H1 (cell line): ENCODE measurements around the gene PDF. TPM values are rescaled to one million over a fixed set of nuclear protein-coding genes. Genes with fewer than 3 reads are reported as not detected.

Source experiments
- BRCA1 ChIP-seq: IDR thresholded peaks from 2 replicates; pipeline ENCODE4 v1.6.1; 2012; ENCODE audit warnings: low read depth, low read length, improper control_type of control experiment
- CHD2 ChIP-seq: IDR thresholded peaks from 2 replicates; pipeline ENCODE4 v1.6.1; 2012; ENCODE audit warnings: low read length, improper control_type of control experiment
- FOSL1 ChIP-seq: IDR thresholded peaks from 2 replicates; pipeline ENCODE4 v1.6.1; 2011; ENCODE audit warnings: mild to moderate bottlenecking, low read depth, low read length, moderate library complexity; ENCODE audit not compliant: insufficient read depth
- HDAC2 ChIP-seq, 2 experiments: fragments of 300-600 bp in 1 of 2; sonication (generic) in 1 of 2; IDR thresholded peaks; 2 replicates each; pipeline ENCODE4 v1.6.1; 2011 to 2012; ENCODE audit warnings: low read depth in 2 of 2, low read length in 2 of 2, mild to moderate bottlenecking in 2 of 2, moderate library complexity in 2 of 2, borderline replicate concordance in 1 of 2, inconsistent platforms in 1 of 2
- JUND ChIP-seq: IDR thresholded peaks from 2 replicates; pipeline ENCODE4 v1.6.1; 2011; ENCODE audit warnings: mild to moderate bottlenecking, improper control_type of control experiment, low read length
- KDM1A ChIP-seq: fragments of 200-600, 300-600 bp; sonication (generic); IDR thresholded peaks from 2 replicates; pipeline ENCODE4 v1.7.1; 2016; ENCODE audit warnings: mild to moderate bottlenecking, low read length, borderline replicate concordance
- MAFK ChIP-seq: IDR thresholded peaks from 2 replicates; pipeline ENCODE4 v1.6.1; 2012; ENCODE audit warnings: low read depth, mild to moderate bottlenecking, improper control_type of control experiment, low read length
- PHF8 ChIP-seq: fragments of 200-600 bp; sonication (generic); conservative IDR thresholded peaks from 2 replicates; pipeline ENCODE4 v1.7.1; 2012; ENCODE audit warnings: low read depth, mild to moderate bottlenecking, inconsistent platforms, low read length, moderate library complexity
- POLR2A ChIP-seq, 2 experiments: IDR thresholded peaks; 1 replicate in 1 of 2; 2 replicates in 1 of 2; pipeline ENCODE4 v1.6.1; 2011; ENCODE audit warnings: low read depth in 2 of 2, low read length in 2 of 2, mild to moderate bottlenecking in 2 of 2; ENCODE audit errors: control extremely low read depth in 1 of 2
- POLR2AphosphoS5 ChIP-seq: IDR thresholded peaks from 2 replicates; pipeline ENCODE4 v1.6.1; 2011; ENCODE audit warnings: low read depth, low read length
- RAD21 ChIP-seq, 2 experiments: IDR thresholded peaks in 1 of 2; conservative IDR thresholded peaks in 1 of 2; 2 replicates each; pipeline ENCODE4 v1.6.1; 2011; ENCODE audit warnings: low read depth in 2 of 2, low read length in 2 of 2, improper control_type of control experiment in 1 of 2, inconsistent platforms in 1 of 2, mild to moderate bottlenecking in 1 of 2, moderate library complexity in 1 of 2
- RFX5 ChIP-seq: IDR thresholded peaks from 2 replicates; pipeline ENCODE4 v1.6.1; 2011; ENCODE audit warnings: low read depth, low read length, improper control_type of control experiment, borderline replicate concordance
- RNF2 ChIP-seq: fragments of 200-900, 300-1000 bp; sonication (generic); IDR thresholded peaks from 2 replicates; pipeline ENCODE4 v1.7.1; 2016; ENCODE audit warnings: borderline replicate concordance, low read depth, mild to moderate bottlenecking, antibody characterized with exemption, low read length; ENCODE audit not compliant: poor library complexity, severe bottlenecking; ENCODE audit errors: missing control alignments
- RXRA ChIP-seq: IDR thresholded peaks from 2 replicates; pipeline ENCODE4 v1.6.1; 2011; ENCODE audit warnings: low read depth, mild to moderate bottlenecking, low read length, moderate library complexity; ENCODE audit not compliant: insufficient read depth
- SAP30 ChIP-seq: fragments of 300-600 bp; sonication (generic); IDR thresholded peaks from 2 replicates; pipeline ENCODE4 v1.7.1; 2012; ENCODE audit warnings: low read length, moderate library complexity, mild to moderate bottlenecking, inconsistent platforms; ENCODE audit not compliant: insufficient read depth, insufficient replicate concordance
- SIN3A ChIP-seq, 2 experiments: IDR thresholded peaks in 1 of 2; conservative IDR thresholded peaks in 1 of 2; 2 replicates each; pipeline ENCODE4 v1.6.1; 2011 to 2012; ENCODE audit warnings: low read length in 2 of 2, improper control_type of control experiment in 1 of 2, low read depth in 1 of 2, mild to moderate bottlenecking in 1 of 2
- SP1 ChIP-seq: IDR thresholded peaks from 2 replicates; pipeline ENCODE4 v1.6.1; 2011; ENCODE audit warnings: low read depth, low read length
- SP4 ChIP-seq: IDR thresholded peaks from 2 replicates; pipeline ENCODE4 v1.6.1; 2012; ENCODE audit warnings: low read length, inconsistent platforms
- TAF7 ChIP-seq: optimal IDR thresholded peaks from 2 replicates; pipeline ENCODE3; 2011; ENCODE audit warnings: low read depth, mild to moderate bottlenecking, inconsistent platforms, low read length, moderate library complexity, borderline replicate concordance
- TBP ChIP-seq: IDR thresholded peaks from 2 replicates; pipeline ENCODE4 v1.6.1; 2011; ENCODE audit warnings: low read depth, low read length, improper control_type of control experiment
- YY1 ChIP-seq: IDR thresholded peaks from 2 replicates; pipeline ENCODE4 v1.6.1; 2011; ENCODE audit warnings: low read depth, mild to moderate bottlenecking, low read length
- ZNF274 ChIP-seq: IDR thresholded peaks from 2 replicates; pipeline ENCODE4 v1.7.0; 2012; ENCODE audit warnings: low read length, borderline replicate concordance; ENCODE audit errors: extremely low read depth
- polyA plus RNA-seq, 7 experiments: library from polyadenylated mRNA; depleted of rRNA in 3 of 7; stranded (reverse) in 5 of 7; unstranded in 2 of 7; fragments of >200 nt in 5 of 7; fragments of 200-250 nt in 2 of 7; gene quantifications; 1 replicate in 5 of 7; 2 replicates in 1 of 7; 4 replicates in 1 of 7; pipeline versions ENCODE4 v1.2.1 to v1.2.3, GENCODE V29; 2011 to 2013; ENCODE audit warnings: missing spikeins in 2 of 7, mixed read lengths in 2 of 7
- total RNA-seq: library from RNA; stranded (reverse); fragmentation: NEBNext Ultra II Directional; extraction: Animal tissue kit (Norgen Biotek cat#: 25700); gene quantifications from 2 replicates; pipeline ENCODE4 v1.2.1, GENCODE V29; 2021

The PDF gene
- total and polyA plus RNA-seq, 2 of the 8 experiments (the other 6 are each of a cell fraction or from before 2014, with no cell fraction given), result 17.7 to 23.9 TPM

DNA sequence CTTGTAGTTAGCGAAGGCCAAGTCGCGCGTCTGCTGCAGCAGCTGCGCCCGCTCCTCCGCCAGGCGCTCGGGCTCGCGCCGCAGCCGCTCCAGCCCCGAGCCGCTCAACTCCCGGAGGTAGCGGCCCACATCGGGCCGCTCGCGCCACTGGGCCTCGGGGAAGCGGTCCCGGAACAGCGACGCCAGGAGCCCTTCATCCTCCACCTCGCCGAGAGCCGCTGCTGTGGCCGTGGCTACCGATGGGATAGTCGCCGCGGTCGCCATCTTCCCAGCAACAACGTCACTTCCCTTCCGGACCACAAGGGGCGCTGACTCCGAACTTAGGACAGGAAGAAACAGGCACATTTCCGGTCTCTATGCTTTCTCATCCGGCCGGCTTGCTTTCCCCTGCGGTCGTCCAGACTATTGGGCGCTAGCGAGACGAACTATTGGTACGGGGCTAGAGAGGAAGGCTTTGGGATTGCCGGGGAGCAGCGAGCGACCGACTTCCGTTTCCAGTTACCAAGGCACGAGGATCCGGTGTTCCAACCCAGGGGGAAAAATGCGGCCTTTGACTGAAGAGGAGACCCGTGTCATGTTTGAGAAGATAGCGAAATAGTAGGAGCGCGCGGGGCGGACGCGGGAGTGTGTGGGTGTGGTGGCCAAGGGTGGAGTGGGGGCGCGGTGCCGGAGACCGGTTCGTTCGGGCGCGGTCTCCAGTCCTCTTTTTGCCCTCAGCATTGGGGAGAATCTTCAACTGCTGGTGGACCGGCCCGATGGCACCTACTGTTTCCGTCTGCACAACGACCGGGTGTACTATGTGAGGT is 9.1 kb upstream of the PDF start, which contains the start of the genes COG8 and NIP7 (continued):
- TF ChIP-seq ZNF274 (no peak), MAFK (no peak), SP4 (no peak), SAP30 (no peak), POLR2AphosphoS5 (peak; percentile 87; the same call in 1 of the 2 replicates), RXRA (no peak), YY1 (peak; percentile 95), RFX5 (peak; percentile 28; the same call in 1 of the 2 replicates), POLR2A (IDR thresholded peaks at IDR 0.05; ENCODE audit: control extremely low read depth in 1 of 2, low read depth in 2 of 2, low read length in 2 of 2) (peak; percentile 58 to 79), KDM1A (no peak), BRCA1 (no peak), PHF8 (peak; percentile 91), SP1 (peak; percentile 56; the same call in 1 of the 2 replicates), SIN3A (conservative IDR thresholded peaks at IDR 0.05 in 1 of 2, IDR thresholded peaks at IDR 0.05 in 1 of 2; ENCODE audit: low read depth in 1 of 2, low read length in 2 of 2) (peak; percentile 59 to 91; a peak in 2 of 4 replicates), TBP (peak; percentile 89), RNF2 (no peak), RAD21 (IDR thresholded peaks at IDR 0.05 in 1 of 2, conservative IDR thresholded peaks at IDR 0.05 in 1 of 2; ENCODE audit: low read depth in 2 of 2, low read length in 2 of 2) (no peak), HDAC2 (IDR thresholded peaks at IDR 0.05; ENCODE audit: borderline replicate concordance in 1 of 2, low read depth in 2 of 2, low read length in 2 of 2) (peak; percentile 16 to 24; a peak in 1 of 4 replicates), JUND (no peak), FOSL1 (no peak), TAF7 (peak; percentile 76), CHD2 (no peak)
